Skeletal muscle tissue (tissue), 4 donors: ENCODE results near the gene PLXNA3. TPM values are rescaled to one million over a fixed set of nuclear protein-coding genes. Genes with fewer than 3 reads are reported as not detected.

Experiments used
- H3K27ac ChIP-seq: one replicate; pipeline ENCODE4 v1.7.0; 2013; ENCODE audit warnings: mild to moderate bottlenecking, low read depth, low read length, inconsistent platforms
- H3K27me3 ChIP-seq, 3 donors: one replicate each; pipeline ENCODE4 v1.7.0; 2013; ENCODE audit warnings: low read length in 3 of 3; ENCODE audit not compliant: control insufficient read depth in 3 of 3, insufficient read depth in 3 of 3
- H3K36me3 ChIP-seq, 3 donors: one replicate each; pipeline ENCODE4 v1.7.0; 2013; ENCODE audit warnings: low read length in 3 of 3; ENCODE audit not compliant: control insufficient read depth in 3 of 3, insufficient read depth in 3 of 3
- H3K4me1 ChIP-seq, 3 donors: one replicate each; pipeline ENCODE4 v1.7.0; 2013; ENCODE audit warnings: low read length in 3 of 3, mild to moderate bottlenecking in 3 of 3; ENCODE audit not compliant: control insufficient read depth in 3 of 3, insufficient read depth in 3 of 3
- H3K4me3 ChIP-seq, 3 donors: one replicate each; pipeline ENCODE4 v1.7.0; 2013; ENCODE audit warnings: low read length in 3 of 3
- H3K9ac ChIP-seq, 3 donors: one replicate each; pipeline ENCODE4 v1.7.0; 2013; ENCODE audit warnings: low read length in 3 of 3, mild to moderate bottlenecking in 3 of 3, moderate library complexity in 2 of 3, low read depth in 1 of 3
- H3K9me3 ChIP-seq, 3 donors: one replicate each; pipeline ENCODE4 v1.7.0; 2013; ENCODE audit warnings: low read length in 3 of 3; ENCODE audit not compliant: control insufficient read depth in 3 of 3
- total RNA-seq: library from RNA; depleted of rRNA; stranded (reverse); fragments of >200 nt; gene quantifications from one replicate; pipeline ENCODE4 v1.2.3, GENCODE V29; 2014
- donor health status: Osteomylitis.

PLXNA3 gene
- total RNA-seq, 1 donor from 2014 or later = 9.9 TPM

DNA sequence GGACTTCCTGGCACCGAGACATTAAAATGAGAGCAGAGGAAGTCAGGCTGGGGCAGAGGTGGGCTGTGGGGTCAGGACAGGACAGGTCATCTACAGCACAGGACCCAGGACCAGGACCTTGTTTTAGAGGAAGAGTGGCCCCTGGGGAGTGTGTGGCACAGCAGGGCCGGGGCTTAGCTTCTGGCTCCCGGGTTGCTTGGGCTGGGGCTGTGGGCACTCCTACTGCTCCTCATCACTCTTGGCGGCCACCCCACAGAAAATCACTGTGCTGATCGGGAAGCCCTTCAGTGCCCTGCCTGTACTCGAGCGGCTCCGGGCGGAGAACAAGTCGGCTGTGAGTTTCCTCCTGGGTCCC lies 37.7 kb upstream of the PLXNA3 start:
- Histone ChIP-seq H3K9ac (peak overlapping the region in 2 of 3 donors; percentile 43 to 73), H3K4me3 (peak overlapping the region in 2 of 3 donors; percentile 38 to 60)

DNA sequence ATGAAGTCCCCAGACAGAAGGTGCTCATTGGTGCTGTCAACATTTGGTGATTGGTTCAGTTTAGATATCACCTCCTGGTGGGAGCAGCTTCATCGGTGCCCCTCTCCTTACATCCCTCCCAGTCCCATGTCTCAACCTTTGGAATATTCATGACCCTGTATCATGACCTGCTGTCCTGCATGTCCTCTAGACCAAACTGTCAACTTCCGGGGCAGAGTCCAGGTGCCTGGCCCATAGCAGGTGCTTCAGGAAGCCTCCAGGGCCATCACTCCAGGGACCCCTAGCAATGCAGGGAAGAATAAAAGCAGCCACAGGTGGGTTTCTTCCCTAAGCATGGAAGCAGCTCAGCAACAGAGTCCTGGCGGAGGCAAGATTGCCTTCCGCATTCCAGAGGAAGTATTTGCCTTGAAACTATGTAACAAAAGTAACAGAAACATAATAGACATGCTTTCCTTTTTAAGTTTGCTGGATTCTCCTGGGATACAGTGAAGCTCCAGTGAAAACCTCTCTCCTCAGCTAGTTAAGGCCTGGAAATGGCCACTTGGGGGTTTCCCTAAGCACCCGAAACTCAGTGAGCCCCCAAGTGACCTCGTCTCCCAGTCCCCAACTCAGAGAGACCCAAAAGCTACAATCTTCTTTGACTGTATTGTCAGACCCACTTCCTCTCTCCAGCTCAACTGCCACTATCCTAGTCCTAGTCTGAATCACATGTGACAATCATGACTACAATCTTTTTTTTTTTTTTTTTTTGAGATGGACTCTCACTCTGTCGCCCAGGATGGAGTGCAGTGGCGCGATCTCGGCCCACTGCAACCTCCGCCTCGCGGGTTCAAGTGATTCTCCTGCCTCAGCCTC lies 30.9 kb upstream of the PLXNA3 start:
- H3K4me3 ChIP-seq = peak overlapping the region in 1 of 3 donors; percentile 6
- peak overlapping the region; percentile 1 for H3K27ac ChIP-seq

More for the DNA sequence above, 37.7 kb upstream of the PLXNA3 start:
- Histone ChIP-seq H3K4me1 (peaks cover 4 to 25% (median 15%) of the 10 kb centered on the region in 3 donors), H3K27ac (peak overlapping the region; percentile 25), H3K9me3 (no peaks in the 10 kb centered on the region), H3K36me3 (peaks cover 0 to 4% (median 0%) of the 10 kb centered on the region in 3 donors), H3K27me3 (no peaks in the 10 kb centered on the region)

DNA sequence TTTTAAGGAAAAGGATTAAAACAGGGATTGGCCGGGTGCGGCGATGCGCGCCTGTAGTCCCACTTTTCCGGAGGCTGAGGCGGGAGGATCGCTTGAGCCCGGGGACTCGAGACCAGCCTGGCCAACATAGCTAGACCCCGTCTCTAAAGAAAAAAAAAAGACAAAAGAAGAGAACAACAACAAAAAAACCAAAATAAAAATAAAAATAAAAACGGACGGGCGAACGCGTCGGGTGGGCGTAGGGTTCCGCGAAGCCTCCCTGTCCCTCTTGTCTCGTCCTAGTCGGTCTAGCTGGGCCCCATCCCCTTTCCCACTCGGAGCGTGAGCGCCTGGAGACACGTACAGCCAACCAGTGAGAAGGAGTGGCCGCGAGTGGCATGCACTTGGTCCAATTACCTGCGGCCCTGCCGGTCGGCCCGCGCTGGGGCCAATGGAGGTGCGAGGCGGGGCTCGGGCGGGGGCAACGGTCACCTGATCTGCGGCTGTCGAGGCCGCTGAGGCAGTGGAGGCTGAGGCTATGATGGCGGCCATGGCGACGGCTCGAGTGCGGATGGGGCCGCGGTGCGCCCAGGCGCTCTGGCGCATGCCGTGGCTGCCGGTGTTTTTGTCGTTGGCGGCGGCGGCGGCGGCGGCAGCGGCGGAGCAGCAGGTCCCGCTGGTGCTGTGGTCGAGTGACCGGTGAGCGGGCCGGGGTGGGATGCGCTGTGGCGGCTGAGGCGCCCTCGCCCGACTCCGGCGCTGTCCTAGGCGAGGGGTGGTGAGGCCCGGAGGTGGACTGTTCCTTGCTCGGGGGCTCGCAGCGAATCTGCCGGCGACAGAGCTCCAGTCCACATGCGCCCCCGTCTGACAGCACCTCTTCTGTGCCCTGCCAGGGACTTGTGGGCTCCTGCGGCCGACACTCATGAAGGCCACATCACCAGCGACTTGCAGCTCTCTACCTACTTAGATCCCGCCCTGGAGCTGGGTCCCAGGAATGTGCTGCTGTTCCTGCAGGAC lies 29.6 kb upstream of the PLXNA3 start, which contains the start of gene ATP6AP1:
ATP6AP1 (plus strand) TSS at position 502 of the 996 bp plus-strand sequence; CDS start at position 518, 16 bp downstream.
- Histone ChIP-seq H3K9me3 (no peaks in the 10 kb centered on the region), H3K9ac (peak within 1 kb of the TSS; percentile 61 to 82 (median 80)), H3K27ac (peak within 1 kb of the TSS; percentile 81), H3K36me3 (peaks cover 8 to 16% (median 14%) of the 10 kb centered on the region in 3 donors), H3K4me3 (peak within 1 kb of the TSS; percentile 72 to 75 (median 73)), H3K4me1 (peaks cover 14 to 15% (median 15%) of the 10 kb centered on the region in 3 donors), H3K27me3 (no peaks in the 10 kb centered on the region)

More for the DNA sequence above, 30.9 kb upstream of the PLXNA3 start:
- Histone ChIP-seq H3K36me3 (peaks cover 3 to 7% (median 4%) of the 10 kb centered on the region in 3 donors), H3K9ac (peak overlapping the region in 1 of 3 donors; percentile 16), H3K9me3 (no peaks in the 10 kb centered on the region), H3K27me3 (no peaks in the 10 kb centered on the region), H3K4me1 (peaks cover 14 to 15% (median 15%) of the 10 kb centered on the region in 3 donors)

DNA sequence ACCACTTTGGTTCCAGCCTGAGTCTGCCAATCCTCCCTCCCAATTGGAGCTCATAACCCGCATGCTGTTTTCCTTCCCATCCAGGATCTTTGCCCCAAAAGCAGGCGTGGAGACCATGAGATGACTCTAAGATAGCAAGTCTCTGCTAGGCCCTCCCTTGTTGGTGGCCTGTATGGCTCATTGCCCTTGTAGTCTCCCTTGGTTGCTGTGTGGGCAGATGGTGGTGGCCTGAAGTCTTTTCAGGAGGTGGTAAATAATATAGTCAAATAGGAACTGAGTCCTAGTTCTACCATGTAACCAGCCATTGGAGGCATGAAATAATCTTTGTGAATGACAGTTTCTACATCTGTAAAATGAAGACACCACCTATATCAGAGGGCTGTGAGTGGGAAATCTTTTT lies 28.4 kb upstream of the PLXNA3 start:
- Histone ChIP-seq H3K4me3 (peak overlapping the region; percentile 72 to 75 (median 73)), H3K36me3 (peaks cover 20 to 24% (median 20%) of the 10 kb centered on the region in 3 donors), H3K27ac (peak overlapping the region; percentile 30)

DNA sequence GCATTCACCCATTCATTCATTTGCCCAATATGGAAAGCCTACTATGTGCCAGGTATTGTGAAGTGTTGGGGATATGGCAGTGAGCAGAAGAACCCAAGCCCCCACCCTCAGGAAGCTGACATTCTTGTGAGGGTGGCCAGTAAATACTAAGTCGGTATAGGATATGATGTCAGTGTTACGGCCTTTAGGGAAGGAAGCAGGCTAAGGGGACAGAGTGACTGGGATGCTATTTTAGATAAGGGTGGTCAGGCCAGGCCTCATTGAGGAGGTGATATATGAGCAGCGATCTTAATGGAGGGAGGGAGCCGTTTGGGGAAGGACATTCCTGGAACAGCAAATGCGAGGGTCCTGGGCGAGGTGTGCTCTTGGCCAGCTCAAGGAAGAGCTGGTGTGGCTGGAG lies 27.6 kb upstream of the PLXNA3 start:
- no peaks in the 10 kb centered on the region for H3K9me3 ChIP-seq
- H3K27me3 ChIP-seq = no peaks in the 10 kb centered on the region
- peaks cover 21 to 27% (median 26%) of the 10 kb centered on the region in 3 donors for H3K36me3 ChIP-seq
- H3K9ac ChIP-seq = no peak overlapping the region
- peak overlapping the region; percentile 19 for H3K27ac ChIP-seq
- H3K4me3 ChIP-seq = no peak overlapping the region
- peaks cover 14 to 15% (median 15%) of the 10 kb centered on the region in 3 donors for H3K4me1 ChIP-seq

More for the DNA sequence above, 28.4 kb upstream of the PLXNA3 start:
- Histone ChIP-seq H3K4me1 (peaks cover 14 to 15% (median 15%) of the 10 kb centered on the region in 3 donors), H3K27me3 (no peaks in the 10 kb centered on the region), H3K9me3 (no peaks in the 10 kb centered on the region), H3K9ac (peak overlapping the region in 2 of 3 donors; percentile 80 to 82)

DNA sequence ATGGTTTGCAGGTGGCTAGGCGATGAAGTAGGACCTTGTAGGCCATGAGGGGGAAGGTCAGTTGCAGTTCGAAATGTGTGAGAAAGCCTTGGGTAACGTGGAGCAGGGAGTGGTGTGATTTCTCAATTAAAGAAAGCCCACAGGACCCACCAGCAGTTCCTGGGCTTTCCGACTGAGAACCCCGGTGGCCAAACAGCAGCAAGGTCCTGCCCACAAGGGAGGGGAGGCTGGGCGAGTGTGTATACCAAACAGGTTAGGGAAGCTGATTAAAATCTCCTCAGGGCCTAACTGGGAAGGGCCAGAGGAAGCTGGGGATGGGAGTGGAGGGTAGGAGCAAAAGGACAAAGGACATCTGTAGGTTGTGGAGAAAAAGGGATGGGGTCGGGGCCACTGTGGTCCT lies 27.2 kb upstream of the PLXNA3 start:
- no peak overlapping the region for H3K9ac ChIP-seq
- H3K36me3 ChIP-seq = peaks cover 23 to 30% (median 26%) of the 10 kb centered on the region in 3 donors
- H3K9me3 ChIP-seq = no peaks in the 10 kb centered on the region
- peak overlapping the region; percentile 19 for H3K27ac ChIP-seq
- H3K4me3 ChIP-seq = no peak overlapping the region
- no peaks in the 10 kb centered on the region for H3K27me3 ChIP-seq
- peaks cover 14 to 15% (median 15%) of the 10 kb centered on the region in 3 donors for H3K4me1 ChIP-seq

DNA sequence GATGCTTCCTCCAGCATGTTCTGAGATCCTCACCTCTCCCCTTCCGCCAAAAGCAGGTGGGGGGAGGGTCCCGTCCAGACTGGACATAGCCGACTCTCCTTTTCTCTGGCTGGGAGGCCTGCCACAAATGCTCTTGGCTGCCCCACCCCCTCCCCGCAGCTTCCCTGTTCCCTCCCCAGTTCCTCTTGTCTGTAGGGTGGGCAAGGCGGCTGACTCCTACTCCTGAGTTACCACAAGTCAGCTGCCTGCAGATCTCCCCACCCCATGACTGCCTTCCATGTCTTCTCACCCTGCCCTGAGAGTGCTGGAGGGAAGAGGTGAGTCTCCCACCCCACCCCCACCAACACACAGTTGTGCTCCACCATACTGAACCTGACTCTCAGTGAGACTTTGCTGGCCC lies 26.7 kb upstream of the PLXNA3 start:
- Histone ChIP-seq H3K9me3 (no peaks in the 10 kb centered on the region), H3K4me1 (peaks cover 14 to 19% (median 19%) of the 10 kb centered on the region in 3 donors), H3K36me3 (peaks cover 23 to 30% (median 26%) of the 10 kb centered on the region in 3 donors), H3K27ac (no peak overlapping the region), H3K9ac (no peak overlapping the region), H3K4me3 (no peak overlapping the region), H3K27me3 (no peaks in the 10 kb centered on the region)

DNA sequence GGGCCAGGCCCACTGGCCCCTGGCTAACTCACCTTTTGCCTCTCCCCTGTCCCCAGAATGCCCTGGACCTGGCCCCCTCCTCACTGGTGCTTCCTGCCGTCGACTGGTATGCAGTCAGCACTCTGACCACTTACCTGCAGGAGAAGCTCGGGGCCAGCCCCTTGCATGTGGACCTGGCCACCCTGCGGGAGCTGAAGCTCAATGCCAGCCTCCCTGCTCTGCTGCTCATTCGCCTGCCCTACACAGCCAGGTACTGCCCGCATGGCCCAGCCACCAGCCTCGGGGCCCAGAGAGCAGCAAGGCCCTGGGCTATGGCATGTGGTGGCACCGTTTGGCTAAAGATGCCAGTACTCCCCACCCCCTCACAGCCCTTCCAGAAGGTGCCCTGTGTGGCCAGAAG lies 25.9 kb upstream of the PLXNA3 start:
- H3K36me3 ChIP-seq = peaks cover 23 to 30% (median 26%) of the 10 kb centered on the region in 3 donors
- no peak overlapping the region for H3K27ac ChIP-seq

DNA sequence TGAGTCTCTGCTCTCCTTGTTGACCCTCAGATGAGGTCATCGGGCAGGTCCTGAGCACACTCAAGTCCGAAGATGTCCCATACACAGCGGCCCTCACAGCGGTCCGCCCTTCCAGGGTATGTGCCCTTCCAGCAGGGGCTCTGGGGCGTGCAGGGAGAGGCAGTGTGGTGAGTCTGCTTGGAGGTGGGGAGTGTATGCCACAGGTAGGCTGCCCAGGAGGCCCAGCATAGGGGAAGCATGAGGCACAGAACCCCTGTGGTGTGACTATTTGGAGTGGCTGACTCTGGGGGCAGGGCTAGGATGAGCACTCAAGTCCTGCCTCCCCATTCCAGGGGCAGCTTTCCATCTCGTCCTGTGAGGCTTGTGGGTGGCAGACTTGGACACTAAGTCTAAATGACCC lies 24.5 kb upstream of the PLXNA3 start:
- no peaks in the 10 kb centered on the region for H3K27me3 ChIP-seq
- no peak overlapping the region for H3K4me3 ChIP-seq
- peaks cover 25 to 33% (median 26%) of the 10 kb centered on the region in 3 donors for H3K36me3 ChIP-seq
- H3K4me1 ChIP-seq = peaks cover 22 to 29% (median 26%) of the 10 kb centered on the region in 3 donors
- H3K9ac ChIP-seq = no peak overlapping the region
- no peak overlapping the region for H3K27ac ChIP-seq
- no peaks in the 10 kb centered on the region for H3K9me3 ChIP-seq

More for the DNA sequence above, 25.9 kb upstream of the PLXNA3 start:
- Histone ChIP-seq H3K4me1 (peaks cover 13 to 20% (median 20%) of the 10 kb centered on the region in 3 donors), H3K4me3 (no peak overlapping the region), H3K9ac (no peak overlapping the region), H3K9me3 (no peaks in the 10 kb centered on the region), H3K27me3 (no peaks in the 10 kb centered on the region)
